GM18502 (cell line): Measurements from ENCODE around the gene SAMMSON.
A peak's percentile ranks its signal among the peaks of the same experiment; 100 is the strongest.

Experiments
- ATAC-seq: cut with Tn5 transposase; IDR thresholded peaks from one replicate; pipeline ENCODE4 v1.9.1; 2021; ENCODE audit warnings: mild to moderate bottlenecking; ENCODE audit not compliant: unreplicated experiment, poor library complexity

The SAMMSON gene

DNA sequence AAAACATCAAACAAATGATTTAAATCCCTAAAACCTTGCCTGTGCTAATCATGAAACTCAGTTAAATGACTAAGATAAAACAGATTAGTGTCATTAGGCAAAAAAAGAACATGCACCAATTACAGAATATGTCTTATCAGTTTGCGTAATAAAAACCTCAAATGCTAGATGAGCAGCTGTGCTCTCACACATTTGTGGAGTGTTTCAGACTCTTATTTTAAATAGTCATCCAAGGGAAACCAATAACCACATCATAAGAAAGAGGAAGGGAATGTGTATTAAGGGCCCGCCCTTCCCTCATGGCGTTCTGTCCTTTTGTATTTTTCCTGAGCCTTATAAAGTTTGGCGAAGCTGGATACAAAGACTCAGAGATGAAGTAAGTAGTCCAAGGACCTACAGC, 6.6 kb downstream of the SAMMSON start:
- ATAC-seq, result no peak

DNA sequence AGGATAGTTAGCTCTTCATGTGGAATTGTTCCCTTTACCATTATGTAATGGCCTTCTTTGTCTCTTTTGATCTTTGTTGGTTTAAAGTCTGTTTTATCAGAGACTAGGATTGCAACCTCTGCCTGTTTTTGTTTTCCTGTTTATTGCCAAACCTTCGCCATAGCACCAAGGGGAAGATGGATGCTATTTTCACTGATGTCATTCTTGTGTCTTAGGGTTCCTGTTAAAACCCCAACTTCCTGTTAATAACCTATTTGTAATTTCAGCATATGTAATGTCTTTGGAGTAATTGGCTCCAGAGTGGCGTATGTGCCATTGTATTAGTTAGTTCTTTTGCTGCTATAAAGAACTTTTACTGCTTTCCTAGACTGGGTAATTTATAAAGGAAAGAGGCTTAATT, 10.8 kb downstream of the SAMMSON start:
- ATAC-seq, result no peak

- ATAC-seq, result no peak
Measured at GRCh38 chr3:70011582-70011981, 12.0 kb downstream of the SAMMSON start.

DNA sequence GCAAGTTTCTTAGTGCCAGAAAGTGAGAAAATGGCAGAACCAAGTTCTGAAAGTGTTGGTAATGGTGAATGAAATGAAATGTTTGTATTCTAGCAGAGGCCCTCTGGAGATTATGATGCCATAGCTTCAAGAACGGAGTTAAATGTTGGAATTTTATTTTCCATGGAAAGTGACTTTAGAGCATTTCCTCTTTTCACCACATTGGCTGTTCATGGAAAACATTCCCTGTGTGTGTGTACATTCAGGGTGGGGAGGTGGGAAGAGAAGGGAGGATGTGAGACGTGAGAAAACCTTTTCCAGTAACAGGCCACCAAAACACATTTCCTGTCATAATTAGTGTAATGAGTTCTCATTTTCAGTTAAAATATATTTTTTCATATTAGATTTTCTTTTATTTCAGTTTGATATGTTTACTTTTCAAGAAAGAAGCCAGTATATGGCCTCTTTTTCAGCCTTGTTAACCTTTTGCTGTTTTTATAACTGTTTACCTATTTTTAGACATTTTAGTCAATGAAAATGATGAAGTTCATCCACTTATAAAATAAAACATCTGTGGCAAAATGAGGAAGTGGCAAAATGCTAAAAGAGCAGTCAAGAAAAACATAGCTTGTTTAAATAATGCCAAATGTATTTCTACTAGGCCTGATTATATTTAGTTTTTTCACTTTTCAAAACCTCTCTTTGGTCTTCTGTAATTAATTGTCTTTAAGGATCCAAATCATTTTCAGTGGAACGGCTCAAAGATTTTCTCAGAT, 21.6 kb downstream of the SAMMSON start:
- ATAC-seq, result no peak

GRCh38 chr3:70028361-70028760, 28.8 kb downstream of the SAMMSON start:
- ATAC-seq, result no peak

- ATAC-seq, result no peak
Measured at GRCh38 chr3:70038693-70039092, 39.2 kb downstream of the SAMMSON start.

DNA sequence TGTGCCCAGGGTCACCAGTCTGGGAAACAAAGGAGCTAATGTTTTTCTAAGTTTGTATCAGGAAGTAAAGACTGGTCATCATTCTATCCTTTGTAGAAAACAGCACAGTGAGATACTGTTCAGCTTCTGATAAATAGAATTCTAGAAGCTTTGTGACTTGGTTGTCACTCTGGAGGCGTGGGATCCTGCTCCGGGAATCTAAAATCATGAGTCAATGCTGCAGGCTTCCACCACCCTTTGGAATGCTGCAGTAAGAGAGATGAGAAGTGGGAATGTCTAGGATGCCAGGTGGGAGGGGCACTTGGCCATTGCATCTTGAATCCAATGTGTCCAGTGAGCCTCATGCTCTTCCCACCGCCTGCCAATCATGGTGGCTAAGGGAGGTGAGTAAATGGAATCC, 40.9 kb downstream of the SAMMSON start:
- ATAC-seq, result no peak

GRCh38 chr3:70042641-70043040, 43.1 kb downstream of the SAMMSON start:
- ATAC-seq, result no peak

GRCh38 chr3:70049761-70050160, 50.2 kb downstream of the SAMMSON start:
- no peak for ATAC-seq

GRCh38 chr3:70053293-70053692, 53.8 kb downstream of the SAMMSON start:
- no peak for ATAC-seq

DNA sequence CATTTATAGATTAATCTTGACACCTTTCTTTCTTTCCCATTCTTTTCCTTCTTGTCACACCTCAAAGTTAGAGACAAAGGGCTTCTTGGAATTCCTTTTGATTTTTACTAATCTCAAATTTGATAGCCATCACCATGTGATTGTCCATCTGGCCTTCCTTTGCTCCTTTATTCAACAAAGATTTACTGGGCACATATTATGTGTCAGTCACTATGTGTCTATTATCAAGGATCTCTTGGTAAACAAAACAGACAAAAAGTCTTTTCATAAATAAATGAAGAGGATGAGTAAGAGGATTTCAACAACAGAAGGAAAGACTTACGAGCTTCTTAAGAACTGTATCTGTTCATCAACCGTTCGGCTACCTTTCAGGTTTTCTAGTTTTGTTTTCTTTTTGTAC, 56.5 kb downstream of the SAMMSON start:
- ATAC-seq, result no peak

DNA sequence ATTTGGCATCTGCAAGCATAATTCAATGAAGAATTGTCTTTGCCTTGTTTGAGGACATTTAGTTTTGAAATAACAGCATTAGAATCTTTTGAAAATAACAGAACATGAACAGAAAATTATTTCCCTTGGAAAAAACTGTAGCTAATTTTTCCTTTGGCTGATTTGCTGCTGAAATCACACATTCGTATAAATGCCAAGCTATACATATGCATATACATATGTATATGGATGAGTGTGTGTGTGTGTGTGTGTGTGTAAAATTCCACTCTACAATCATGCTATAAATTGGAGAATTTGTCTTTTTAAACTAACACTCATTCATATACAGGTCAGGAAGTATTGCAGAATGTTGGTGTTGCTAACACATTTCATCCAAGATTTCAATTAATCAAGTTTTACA, 57.9 kb downstream of the SAMMSON start:
- ATAC-seq, result no peak

DNA sequence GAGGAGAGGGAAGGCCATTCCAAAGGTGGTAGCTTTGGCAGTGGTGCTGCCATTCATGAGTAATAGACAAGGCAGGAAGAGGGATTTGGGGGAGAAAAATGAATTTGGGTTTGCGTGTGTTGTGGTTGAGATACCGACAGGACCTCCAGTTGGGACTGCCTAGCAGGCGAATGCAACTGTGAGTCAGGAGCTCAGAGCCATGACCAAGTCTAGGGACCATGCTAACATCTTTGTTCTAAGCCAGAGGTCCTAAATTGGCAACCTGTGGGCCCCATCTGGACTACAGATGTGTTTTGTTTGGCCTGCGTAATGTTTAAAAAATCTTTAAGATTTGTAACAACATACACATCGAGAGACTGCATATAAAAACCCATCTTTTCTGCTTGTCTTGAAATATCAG, 61.6 kb downstream of the SAMMSON start:
- no peak for ATAC-seq

GRCh38 chr3:70064194-70064779, 64.8 kb downstream of the SAMMSON start:
- peak; percentile 62 for ATAC-seq

DNA sequence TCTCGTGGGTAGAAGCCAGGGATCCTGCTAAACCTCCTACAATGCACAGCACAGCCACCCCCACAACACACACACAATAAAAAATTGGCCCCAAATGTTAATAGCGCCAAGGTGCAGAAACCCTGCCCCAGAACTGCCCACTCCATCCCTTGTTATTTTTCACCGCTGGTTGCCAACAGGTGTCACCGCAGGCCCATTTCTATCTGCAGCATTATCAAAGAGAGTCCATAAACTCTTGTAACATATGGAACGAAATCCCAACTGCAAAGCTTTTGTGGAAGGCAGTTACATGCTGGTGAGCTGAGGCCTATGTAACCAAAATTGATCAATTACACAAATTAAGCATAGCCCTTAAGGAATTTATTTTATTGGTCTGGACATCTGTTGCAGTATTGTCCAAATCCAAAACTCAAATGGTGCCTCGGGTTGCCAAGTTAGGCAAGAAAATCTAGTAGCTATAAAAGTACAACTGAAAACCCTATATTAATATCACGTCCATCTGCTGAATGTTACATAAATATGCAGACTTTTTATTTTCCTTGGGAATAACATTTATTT, 66.2 kb downstream of the SAMMSON start:
- ATAC-seq, result no peak

DNA sequence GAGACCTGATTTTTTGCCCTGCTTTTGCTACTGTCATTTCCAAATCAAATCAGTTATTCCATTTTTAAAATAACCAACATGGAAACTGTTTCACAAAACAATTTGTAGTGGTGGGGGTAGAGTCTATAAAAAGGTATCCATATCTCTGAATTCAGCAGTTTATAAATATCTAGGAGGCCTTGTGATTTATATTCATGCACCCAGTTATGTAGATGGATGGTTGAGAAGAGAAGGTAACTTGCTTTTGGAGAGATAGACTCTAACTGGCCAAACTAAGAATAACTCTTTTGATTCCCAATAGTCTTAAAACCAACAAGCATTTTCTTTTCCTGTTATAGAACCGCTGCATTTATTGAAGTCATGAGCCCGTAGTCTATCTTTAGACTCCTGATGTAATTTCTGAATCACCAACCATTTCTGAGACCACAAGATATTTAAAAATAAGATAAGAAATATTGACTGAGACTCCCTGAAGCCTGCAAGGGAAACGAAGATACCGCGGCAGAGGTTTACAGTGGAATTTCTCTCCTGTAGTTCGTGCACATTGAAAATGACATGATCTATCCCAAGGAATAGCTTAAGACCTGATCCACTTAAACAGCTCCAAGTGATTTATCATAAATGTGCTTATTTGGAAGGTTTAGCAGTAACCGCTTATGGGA, 68.5 kb downstream of the SAMMSON start:
- ATAC-seq, result no peak

- no peak for ATAC-seq
Measured at GRCh38 chr3:70069557-70069956, 70.0 kb downstream of the SAMMSON start.

DNA sequence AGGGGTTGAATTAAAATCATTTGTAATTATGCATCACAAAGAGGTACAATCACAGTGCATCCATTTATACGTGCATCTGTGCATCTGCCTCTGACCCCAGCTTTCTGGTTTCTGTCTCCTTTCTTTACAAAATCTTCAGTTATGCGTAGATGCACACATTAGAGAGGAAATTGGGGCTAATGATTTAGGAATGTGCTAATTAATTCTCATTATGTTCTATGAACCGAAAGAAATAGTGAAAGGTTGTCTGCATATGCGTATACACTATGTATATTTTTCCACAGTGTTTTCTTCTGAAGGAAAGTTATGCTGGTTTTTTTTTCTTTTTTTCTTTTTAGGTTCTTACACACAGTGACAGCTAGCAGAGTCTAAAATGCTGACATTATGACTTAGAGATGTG, 71.6 kb downstream of the SAMMSON start:
- no peak for ATAC-seq

DNA sequence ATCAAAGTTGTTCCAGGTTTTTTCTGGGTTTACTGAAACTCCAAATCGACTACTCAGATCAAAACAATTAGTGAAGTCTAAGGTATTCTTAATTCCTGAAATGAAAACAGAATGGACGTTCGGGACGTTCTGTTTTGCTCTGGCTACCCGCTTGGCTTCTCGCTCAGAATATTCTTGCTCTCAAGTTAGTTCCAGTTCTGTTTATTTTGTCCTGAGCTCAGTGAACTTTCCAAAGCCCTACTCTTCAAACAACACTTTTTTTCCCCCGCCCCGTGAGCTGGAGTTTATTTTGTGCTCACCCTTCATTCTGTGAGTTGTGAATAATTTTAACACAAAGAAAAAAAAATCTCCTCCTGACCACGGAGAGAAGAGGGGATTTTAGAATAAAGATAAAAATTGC, 72.6 kb downstream of the SAMMSON start:
- no peak for ATAC-seq

GRCh38 chr3:70072754-70073153, 73.2 kb downstream of the SAMMSON start:
- no peak for ATAC-seq

DNA sequence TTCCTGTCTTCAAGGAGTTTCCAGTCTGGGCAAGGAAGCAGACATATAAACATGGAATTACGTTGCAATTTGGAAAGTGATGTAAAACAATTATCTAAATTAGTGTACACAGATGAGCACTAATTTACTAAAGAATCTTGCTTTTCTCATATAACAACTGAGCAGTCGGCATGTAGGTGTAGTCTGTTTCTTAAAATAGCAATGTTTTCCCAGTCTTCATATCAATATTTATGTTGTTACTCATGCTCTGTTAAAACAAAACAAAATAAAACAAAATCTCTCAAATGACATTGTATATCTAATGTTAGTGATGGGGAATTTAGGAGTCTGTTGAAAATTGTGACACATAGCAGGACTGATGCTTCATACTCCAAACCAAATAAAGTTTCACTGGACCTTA, 75.6 kb downstream of the SAMMSON start:
- no peak for ATAC-seq
